CD14-positive monocyte (primary cell): ENCODE results near the gene ARF5. TPM values are rescaled to one million over a fixed set of nuclear protein-coding genes. Genes with fewer than 3 reads are reported as not detected.

Source experiments
- DNase-seq, 3 donors: peaks; one replicate each; pipeline ENCODE4 v3.0.0-alpha.2; 2011 to 2022
- H2AFZ ChIP-seq: 2 replicates; pipeline ENCODE4 v1.6.0; 2012; ENCODE audit warnings: mild to moderate bottlenecking, low read depth, low read length, inconsistent platforms; ENCODE audit not compliant: insufficient read depth, poor library complexity, severe bottlenecking
- H3K27ac ChIP-seq, 2 donors: 1 replicate in 1 of 2; 2 replicates in 1 of 2; pipeline ENCODE4 v1.5.1; 2012 to 2013; ENCODE audit warnings: low read length in 2 of 2, control low read depth in 1 of 2, inconsistent platforms in 1 of 2, low read depth in 1 of 2, mild to moderate bottlenecking in 1 of 2
- H3K27me3 ChIP-seq, 2 donors: one replicate each; pipeline versions ENCODE4 v1.6.0 to v1.6.1; 2011 to 2013; ENCODE audit warnings: low read length in 2 of 2; ENCODE audit not compliant: control insufficient read depth in 2 of 2, insufficient read depth in 2 of 2
- H3K36me3 ChIP-seq, 2 donors: replicated peaks in 1 of 2; 1 replicate in 1 of 2; 2 replicates in 1 of 2; pipeline versions ENCODE4 v1.5.1 to v1.6.1; 2012 to 2013; ENCODE audit warnings: low read length in 2 of 2, control low read depth in 1 of 2, inconsistent platforms in 1 of 2, mild to moderate bottlenecking in 1 of 2; ENCODE audit not compliant: insufficient read depth in 2 of 2, control insufficient read depth in 1 of 2
- H3K4me1 ChIP-seq, 2 donors: 1 replicate in 1 of 2; 2 replicates in 1 of 2; pipeline versions ENCODE4 v1.5.1 to v1.6.1; 2012 to 2013; ENCODE audit warnings: low read length in 2 of 2, control low read depth in 1 of 2, inconsistent platforms in 1 of 2, mild to moderate bottlenecking in 1 of 2, moderate library complexity in 1 of 2; ENCODE audit not compliant: insufficient read depth in 2 of 2, control insufficient read depth in 1 of 2
- H3K4me2 ChIP-seq: replicated peaks from 2 replicates; pipeline ENCODE3; 2012; ENCODE audit warnings: low read length, moderate library complexity, mild to moderate bottlenecking; ENCODE audit not compliant: poor library complexity, severe bottlenecking; ENCODE audit errors: extremely low read depth
- H3K4me3 ChIP-seq, 3 experiments: fragments of 200-600 bp in 1 of 3; sonication (generic) in 1 of 3; replicated peaks in 1 of 3; 1 replicate in 2 of 3; 2 replicates in 1 of 3; pipeline ENCODE4 v1.5.1; 2011 to 2013; ENCODE audit warnings: low read length in 3 of 3, mild to moderate bottlenecking in 3 of 3, control low read depth in 2 of 3, low read depth in 2 of 3, inconsistent platforms in 1 of 3, moderate library complexity in 1 of 3
- H3K79me2 ChIP-seq: 2 replicates; pipeline ENCODE4 v1.6.0; 2012; ENCODE audit warnings: mild to moderate bottlenecking, control low read depth, inconsistent platforms, low read length, moderate library complexity; ENCODE audit not compliant: insufficient read depth
- H3K9ac ChIP-seq: 2 replicates; pipeline ENCODE4 v1.6.0; 2017; ENCODE audit warnings: low read length, mild to moderate bottlenecking; ENCODE audit not compliant: insufficient read depth, poor library complexity, severe bottlenecking
- H3K9me3 ChIP-seq, 2 donors: replicated peaks in 1 of 2; 1 replicate in 1 of 2; 2 replicates in 1 of 2; pipeline versions ENCODE4 v1.5.1 to v1.6.1; 2012 to 2013; ENCODE audit warnings: low read length in 2 of 2, control low read depth in 1 of 2; ENCODE audit not compliant: control insufficient read depth in 1 of 2, insufficient read depth in 1 of 2
- H4K20me1 ChIP-seq: 2 replicates; pipeline ENCODE4 v1.6.0; 2012; ENCODE audit warnings: mild to moderate bottlenecking, low read length, control low read depth, moderate library complexity; ENCODE audit not compliant: insufficient read depth
- H3K27ac Mint-ChIP-seq, 7 donors: one replicate each; pipeline ENCODE4 v1.8.0; 2020; ENCODE audit warnings: mild to moderate bottlenecking in 7 of 7, mixed read lengths in 7 of 7, moderate library complexity in 6 of 7, inconsistent platforms in 2 of 7
- H3K27me3 Mint-ChIP-seq, 3 donors: one replicate each; pipeline ENCODE4 v1.8.0; 2021 to 2022; ENCODE audit warnings: low read depth in 3 of 3, mild to moderate bottlenecking in 3 of 3, mixed read lengths in 3 of 3, moderate library complexity in 3 of 3, inconsistent platforms in 1 of 3
- H3K36me3 Mint-ChIP-seq, 2 donors: one replicate each; pipeline ENCODE4 v1.8.0; 2020; ENCODE audit warnings: mixed read lengths in 2 of 2, inconsistent platforms in 1 of 2, mild to moderate bottlenecking in 1 of 2
- H3K4me1 Mint-ChIP-seq: one replicate; pipeline ENCODE4 v1.8.0; 2020; ENCODE audit warnings: mild to moderate bottlenecking, mixed read lengths
- H3K4me3 Mint-ChIP-seq, 2 donors: one replicate each; pipeline ENCODE4 v1.8.0; 2020; ENCODE audit warnings: mild to moderate bottlenecking in 2 of 2, mixed read lengths in 2 of 2, moderate library complexity in 1 of 2
- H3K9me3 Mint-ChIP-seq, 7 donors: one replicate each; pipeline ENCODE4 v1.8.0; 2020 to 2022; ENCODE audit warnings: mixed read lengths in 7 of 7, mild to moderate bottlenecking in 6 of 7, moderate library complexity in 6 of 7, inconsistent platforms in 2 of 7
- WGBS: methylation state at CpG from one replicate; pipeline ENCODE4 v1.1.5; 2013; ENCODE audit warnings: missing lambda C conversion rate; ENCODE audit not compliant: insufficient coverage; 5-methylcytosine and 5-hydroxymethylcytosine counted together
- intact Hi-C, 2 donors: fragments of 100-400 bp; cut with micrococcal nuclease; formaldehyde crosslinking; loops; one replicate each; pipeline versions ENCODE4 v1.15.0 to v1.15.1; 2023
- polyA plus RNA-seq, 3 donors: library from polyadenylated mRNA; depleted of rRNA in 1 of 3; unstranded in 2 of 3; stranded (reverse) in 1 of 3; fragments of 300-500 nt in 2 of 3; fragments of >200 nt in 1 of 3; fragmentation: Illumina TruSeq in 2 of 3; gene quantifications; 1 replicate in 2 of 3; 2 replicates in 1 of 3; pipeline ENCODE4 v1.2.3, GENCODE V29; 2012 to 2021
- TF ChIP-seq, protein P1 (sequence below): fragments of 200-600 bp; IDR thresholded peaks from one replicate; pipeline ENCODE4 v1.8.0; 2022; ENCODE audit warnings: antibody characterized with exemption, mild to moderate bottlenecking

Gene ARF5
- polyA plus RNA-seq, 3 donors: 278 to 408 (median 313) TPM

DNA sequence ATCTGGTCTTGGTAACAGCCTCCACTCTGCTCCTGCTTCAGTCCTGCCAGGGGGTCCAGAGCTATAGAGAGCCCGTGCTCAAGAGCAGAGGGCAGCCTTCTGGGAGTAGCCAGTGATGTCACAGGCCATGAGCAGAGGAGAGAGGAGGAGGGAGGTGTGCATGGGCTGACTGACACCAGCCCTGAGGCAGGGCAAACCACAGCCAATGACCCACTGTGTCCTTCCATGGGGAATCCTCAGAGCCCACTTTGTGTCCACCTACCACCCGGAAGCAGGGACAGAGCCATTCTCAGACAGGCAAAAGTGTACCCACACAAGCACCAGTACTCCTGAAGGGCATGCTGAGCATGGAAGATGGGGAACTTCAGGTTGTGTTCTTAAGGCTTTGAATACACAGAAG, 29.8 kb downstream of the ARF5 start, which contains the start of gene PAX4:
Gene PAX4, minus strand, starts transcription at position 101 of the 400 bp plus-strand sequence. CDS start 2,214 bp downstream, outside the sequence.
- Histone ChIP-seq H3K4me1 (no peaks in the 10 kb centered on the region), H3K4me3 (no peak within 1 kb of the TSS), H3K27ac (no peak within 1 kb of the TSS), H2AFZ (no peak within 1 kb of the TSS), H3K9me3 (no peaks in the 10 kb centered on the region), H3K79me2 (no peaks in the 10 kb centered on the region), H3K9ac (no peak within 1 kb of the TSS), H3K4me2 (no peak within 1 kb of the TSS), H4K20me1 (no peaks in the 10 kb centered on the region), H3K27me3 (peaks cover 17 to 49% of the 10 kb centered on the region in 2 donors), H3K36me3 (no peaks in the 10 kb centered on the region)
- no peak for DNase-seq
- Mint-ChIP-seq H3K27me3 (peaks cover 37 to 73% (median 40%) of the 10 kb centered on the region in 3 donors), H3K9me3 (no peaks in the 10 kb centered on the region), H3K27ac (peak within 1 kb of the TSS in 1 of 7 donors; percentile 54), H3K4me3 (peak within 1 kb of the TSS in 1 of 2 donors; percentile 12), H3K36me3 (no peaks in the 10 kb centered on the region), H3K4me1 (peaks cover 11% of the 10 kb centered on the region)
- intact Hi-C loops: no loop called here
- TF ChIP-seq, protein P1, sequence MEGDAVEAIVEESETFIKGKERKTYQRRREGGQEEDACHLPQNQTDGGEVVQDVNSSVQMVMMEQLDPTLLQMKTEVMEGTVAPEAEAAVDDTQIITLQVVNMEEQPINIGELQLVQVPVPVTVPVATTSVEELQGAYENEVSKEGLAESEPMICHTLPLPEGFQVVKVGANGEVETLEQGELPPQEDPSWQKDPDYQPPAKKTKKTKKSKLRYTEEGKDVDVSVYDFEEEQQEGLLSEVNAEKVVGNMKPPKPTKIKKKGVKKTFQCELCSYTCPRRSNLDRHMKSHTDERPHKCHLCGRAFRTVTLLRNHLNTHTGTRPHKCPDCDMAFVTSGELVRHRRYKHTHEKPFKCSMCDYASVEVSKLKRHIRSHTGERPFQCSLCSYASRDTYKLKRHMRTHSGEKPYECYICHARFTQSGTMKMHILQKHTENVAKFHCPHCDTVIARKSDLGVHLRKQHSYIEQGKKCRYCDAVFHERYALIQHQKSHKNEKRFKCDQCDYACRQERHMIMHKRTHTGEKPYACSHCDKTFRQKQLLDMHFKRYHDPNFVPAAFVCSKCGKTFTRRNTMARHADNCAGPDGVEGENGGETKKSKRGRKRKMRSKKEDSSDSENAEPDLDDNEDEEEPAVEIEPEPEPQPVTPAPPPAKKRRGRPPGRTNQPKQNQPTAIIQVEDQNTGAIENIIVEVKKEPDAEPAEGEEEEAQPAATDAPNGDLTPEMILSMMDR: no peak
- 14% methylated on average over 1 of the region's 2 CpGs for WGBS

DNA sequence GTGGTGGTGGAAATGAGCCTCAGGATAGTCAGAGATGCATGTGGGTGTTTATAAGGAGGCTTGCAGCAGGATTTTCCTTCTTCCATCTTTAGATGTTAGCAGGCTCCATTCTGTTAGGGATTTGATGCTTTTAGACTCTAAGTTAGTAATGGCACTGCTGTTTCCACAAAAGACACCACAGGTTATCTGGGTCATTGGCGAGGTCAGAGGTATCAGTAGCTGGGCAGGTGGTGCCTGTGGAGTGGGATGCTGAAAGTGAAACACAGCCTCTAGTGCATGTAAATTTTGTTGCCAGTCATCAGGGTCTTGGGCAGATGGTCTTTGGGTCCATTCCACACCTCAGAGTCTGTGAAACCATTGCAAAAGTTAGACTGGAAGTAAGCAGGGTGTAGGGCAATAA, 30.6 kb downstream of the ARF5 start:
- Mint-ChIP-seq H3K27ac (peak overlapping the region in 1 of 7 donors; percentile 54), H3K4me1 (peaks cover 11% of the 10 kb centered on the region), H3K4me3 (peak overlapping the region in 1 of 2 donors; percentile 12), H3K36me3 (no peaks in the 10 kb centered on the region), H3K9me3 (peaks cover 0 to 2% (median 0%) of the 10 kb centered on the region in 7 donors), H3K27me3 (peaks cover 39 to 73% (median 42%) of the 10 kb centered on the region in 3 donors)
- TF ChIP-seq, protein P1: no peak
- H3K36me3 ChIP-seq: no peaks in the 10 kb centered on the region
- no peak for DNase-seq
- intact Hi-C loops: no loop called here
- no peaks in the 10 kb centered on the region for H3K4me1 ChIP-seq
- H2AFZ ChIP-seq: no peak overlapping the region
- no peak overlapping the region for H3K9ac ChIP-seq
- H3K4me2 ChIP-seq: no peak overlapping the region
- peaks cover 17 to 51% of the 10 kb centered on the region in 2 donors for H3K27me3 ChIP-seq
- no peaks in the 10 kb centered on the region for H4K20me1 ChIP-seq
- H3K79me2 ChIP-seq: no peaks in the 10 kb centered on the region
- no peaks in the 10 kb centered on the region for H3K9me3 ChIP-seq
- H3K27ac ChIP-seq: no peak overlapping the region
- no peak overlapping the region for H3K4me3 ChIP-seq
- 100% methylated on average over 1 of the region's 1 CpG for WGBS
